Muscle of leg (tissue), 16 donors: ENCODE measurements around the gene PHLDB1. TPM values are rescaled to one million over a fixed set of nuclear protein-coding genes. Genes with fewer than 3 reads are reported as not detected.
"Not testable (repeated sequence)": the region's sequence is repeated elsewhere in the genome, so short reads cannot be mapped to it uniquely, and the experiment has no call there.

ENCODE experiments used
- DNase-seq: peaks from one replicate; pipeline ENCODE4 v3.0.0; 2013
- H3K27ac ChIP-seq: one replicate; pipeline ENCODE4 v1.5.1; 2013; ENCODE audit warnings: mild to moderate bottlenecking, low read length, control low read depth
- H3K27me3 ChIP-seq: one replicate; pipeline ENCODE4 v1.6.1; 2013; ENCODE audit warnings: low read length; ENCODE audit not compliant: control insufficient read depth, insufficient read depth
- H3K36me3 ChIP-seq: one replicate; pipeline ENCODE4 v1.6.1; 2013; ENCODE audit warnings: low read length; ENCODE audit not compliant: control insufficient read depth, insufficient read depth
- H3K4me1 ChIP-seq: one replicate; pipeline ENCODE4 v1.6.1; 2013; ENCODE audit warnings: low read length; ENCODE audit not compliant: control insufficient read depth, insufficient read depth
- H3K4me3 ChIP-seq: one replicate; pipeline ENCODE4 v1.5.1; 2013; ENCODE audit warnings: low read length, control low read depth
- H3K9me3 ChIP-seq: replicated peaks from 2 replicates; pipeline ENCODE4 v1.6.1; 2013; ENCODE audit warnings: low read depth, low read length; ENCODE audit not compliant: control insufficient read depth
- WGBS: methylation state at CpG from one replicate; pipeline ENCODE4 v1.1.5; 2013; ENCODE audit warnings: missing lambda C conversion rate; ENCODE audit not compliant: insufficient coverage; 5-methylcytosine and 5-hydroxymethylcytosine counted together
- long read RNA-seq, 11 donors: transcript quantifications; one replicate each; lab custom pipeline, GENCODE V29; 2026
- polyA plus RNA-seq, 8 donors: library from polyadenylated mRNA; unstranded; fragments of 120-200 nt; gene quantifications; one replicate each; pipeline versions ENCODE4 v1.2.1 to v1.2.3, GENCODE V29; 2013; ENCODE audit warnings: inconsistent platforms in 1 of 8, low replicate concordance in 1 of 8; ENCODE audit not compliant: insufficient read length in 8 of 8, insufficient read depth in 1 of 8
- total RNA-seq: library from RNA; stranded (reverse); fragments of 120-200 nt; gene quantifications from one replicate; pipeline ENCODE4 v1.2.4, GENCODE V29; 2013

The PHLDB1 gene
- total RNA-seq: 52.5 TPM
- polyA plus RNA-seq: 100 to 1,000 TPM in 2 of 8 donors, 10 to 100 TPM in 6; 76.2 to 125 (median 95.5) TPM
- long read RNA-seq, donor 1, full-length matches to known transcripts: 4 of 4 reads
- long read RNA-seq, donor 1, partial matches to known transcripts: 0 of 4 reads
- long read RNA-seq, donor 1, other reads (novel, unspliced or antisense): 0 of 4 reads
- long read RNA-seq, donor 2: 0 reads
- long read RNA-seq, donor 3, full-length matches to known transcripts: 6 of 6 reads
- long read RNA-seq, donor 3, partial matches to known transcripts: 0 of 6 reads
- long read RNA-seq, donor 3, other reads (novel, unspliced or antisense): 0 of 6 reads
- long read RNA-seq, donor 4, full-length matches to known transcripts: 4 of 4 reads
- long read RNA-seq, donor 4, partial matches to known transcripts: 0 of 4 reads
- long read RNA-seq, donor 4, other reads (novel, unspliced or antisense): 0 of 4 reads
- long read RNA-seq, donor 5, full-length matches to known transcripts: 10 of 28 reads
- long read RNA-seq, donor 5, partial matches to known transcripts: 18 of 28 reads
- long read RNA-seq, donor 5, other reads (novel, unspliced or antisense): 0 of 28 reads
- long read RNA-seq, donor 6, full-length matches to known transcripts: 9 of 9 reads
- long read RNA-seq, donor 6, partial matches to known transcripts: 0 of 9 reads
- long read RNA-seq, donor 6, other reads (novel, unspliced or antisense): 0 of 9 reads
- long read RNA-seq, donor 7, transcript PHLDB1-207 (3 exons, 591 nt): major isoform, 7 of 8 reads
- long read RNA-seq, donor 7, partial matches to known transcripts: 0 of 8 reads
- long read RNA-seq, donor 7, other reads (novel, unspliced or antisense): 0 of 8 reads
- long read RNA-seq, donor 8, partial matches to known transcripts: 0 of 1 reads
- long read RNA-seq, donor 8, other reads (novel, unspliced or antisense): 0 of 1 reads
- long read RNA-seq, donor 9, full-length matches to known transcripts: 5 of 5 reads
- long read RNA-seq, donor 9, partial matches to known transcripts: 0 of 5 reads
- long read RNA-seq, donor 9, other reads (novel, unspliced or antisense): 0 of 5 reads
- long read RNA-seq, donor 10, full-length matches to known transcripts: 5 of 5 reads
- long read RNA-seq, donor 10, partial matches to known transcripts: 0 of 5 reads
- long read RNA-seq, donor 10, other reads (novel, unspliced or antisense): 0 of 5 reads
- long read RNA-seq, donor 11, full-length matches to known transcripts: 8 of 8 reads
- long read RNA-seq, donor 11, partial matches to known transcripts: 0 of 8 reads
- long read RNA-seq, donor 11, other reads (novel, unspliced or antisense): 0 of 8 reads

DNA sequence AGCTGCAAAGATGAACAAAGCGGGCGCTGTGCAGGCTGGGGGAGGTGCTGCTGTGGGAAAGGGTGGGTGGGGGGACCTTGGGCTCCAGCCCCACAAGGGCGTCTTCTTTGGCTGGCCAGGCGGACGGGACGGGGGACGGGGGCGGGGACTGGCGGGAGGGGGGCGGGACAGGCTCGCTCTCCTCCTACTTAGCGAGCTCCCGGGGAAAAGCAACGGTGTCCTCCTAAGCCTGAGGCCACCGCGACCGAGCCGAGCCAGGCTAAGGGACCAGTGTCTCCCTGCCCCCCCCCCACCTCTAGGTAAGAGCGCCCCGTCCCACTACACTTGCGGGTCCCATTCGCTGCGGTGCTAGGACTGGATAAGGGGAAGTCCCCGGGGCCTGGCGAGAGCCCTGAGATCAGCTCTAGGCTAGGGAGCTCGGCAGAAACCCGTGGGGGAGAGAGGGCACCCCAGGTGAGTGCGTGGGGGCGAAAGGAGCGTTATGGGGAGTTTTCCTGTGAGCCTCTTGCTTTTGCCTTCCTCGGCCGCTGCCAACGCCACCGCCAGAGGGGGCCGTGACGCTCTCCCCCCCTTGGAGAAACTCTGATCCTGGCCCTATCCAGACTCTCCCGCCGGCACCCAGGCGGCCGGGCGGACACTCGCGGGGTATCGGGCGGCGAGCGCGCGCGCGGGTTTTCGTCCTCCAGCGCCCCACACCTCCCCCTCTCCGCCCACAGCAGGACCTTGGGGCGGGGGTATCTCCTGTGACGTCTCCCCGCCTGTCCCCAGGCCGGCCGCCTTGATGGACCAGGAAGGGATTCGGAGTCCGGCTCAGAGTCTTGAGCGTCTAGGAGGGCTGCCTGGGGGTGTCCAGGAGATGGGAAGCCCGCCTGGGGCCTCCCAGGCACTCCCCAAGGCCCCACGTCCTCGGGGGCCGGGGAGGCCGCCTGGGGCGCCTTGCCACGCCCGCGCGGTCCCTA lies at the start of gene PHLDB1:
Gene PHLDB1, plus strand, starts transcription at position 215 of the 959 bp plus-strand sequence. CDS start 6,222 bp downstream, outside the sequence.
- Histone ChIP-seq H3K9me3 (no peaks in the 10 kb centered on the region), H3K27ac (peak within 1 kb of the TSS; percentile 94), H3K27me3 (peaks cover 22% of the 10 kb centered on the region), H3K36me3 (peaks cover 4% of the 10 kb centered on the region), H3K4me1 (peaks cover 64% of the 10 kb centered on the region), H3K4me3 (peak within 1 kb of the TSS; percentile 84)
- WGBS: 1% methylated on average over 54 of the region's 72 CpGs
- DNase-seq: peak; percentile 83

DNA sequence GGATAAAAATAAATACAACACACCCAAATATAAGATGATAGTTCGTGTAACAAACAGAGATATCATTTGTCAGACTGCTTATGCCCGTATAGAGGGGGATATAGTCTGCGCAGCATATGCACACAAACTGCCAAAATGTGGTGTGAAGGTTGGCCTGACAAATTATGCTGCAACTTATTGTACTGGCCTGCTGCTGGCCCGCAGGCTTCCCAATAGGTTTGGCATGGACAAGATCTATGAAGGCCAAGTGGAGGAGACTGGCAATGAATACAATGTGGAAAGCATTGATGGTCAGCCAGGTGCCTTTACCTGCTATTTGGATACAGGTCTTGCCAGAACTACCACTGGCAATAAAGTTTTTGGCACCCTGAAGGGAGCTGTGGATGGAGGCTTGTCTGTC lies 46.6 kb upstream of the PHLDB1 start:
- H3K4me1 ChIP-seq: peaks cover 6% of the 10 kb centered on the region
- WGBS: 91% methylated on average over 3 of the region's 4 CpGs
- H3K4me3 ChIP-seq: no peak overlapping the region
- H3K9me3 ChIP-seq: no peaks in the 10 kb centered on the region
- no peak overlapping the region for H3K27ac ChIP-seq
- H3K36me3 ChIP-seq: peaks cover 22% of the 10 kb centered on the region
- no peak for DNase-seq
- no peaks in the 10 kb centered on the region for H3K27me3 ChIP-seq

- Histone ChIP-seq H3K4me3 (no peak overlapping the region), H3K27ac (peak overlapping the region; percentile 29), H3K4me1 (peaks cover 6% of the 10 kb centered on the region), H3K27me3 (no peaks in the 10 kb centered on the region), H3K9me3 (no peaks in the 10 kb centered on the region), H3K36me3 (peaks cover 7% of the 10 kb centered on the region)
- DNase-seq: peak; percentile 87
- WGBS: 20% methylated on average over 1 of the region's 5 CpGs
Observed at GRCh38 chr11:118565051-118565450, 42.4 kb upstream of the PHLDB1 start.

GRCh38 chr11:118569670-118570069 lies 37.7 kb upstream of the PHLDB1 start:
- Histone ChIP-seq H3K27me3 (no peaks in the 10 kb centered on the region), H3K36me3 (no peaks in the 10 kb centered on the region), H3K27ac (no peak overlapping the region), H3K4me1 (peaks cover 10% of the 10 kb centered on the region), H3K4me3 (no peak overlapping the region), H3K9me3 (no peaks in the 10 kb centered on the region)
- DNase-seq: no peak
- no CpG with 5 or more reads among the region's 2 CpGs for WGBS

- WGBS: no CpG with 5 or more reads among the region's 1 CpG
- no peak overlapping the region for H3K4me3 ChIP-seq
- H3K27me3 ChIP-seq: no peaks in the 10 kb centered on the region
- peaks cover 5% of the 10 kb centered on the region for H3K4me1 ChIP-seq
- no peak for DNase-seq
- H3K36me3 ChIP-seq: no peaks in the 10 kb centered on the region
- no peaks in the 10 kb centered on the region for H3K9me3 ChIP-seq
- no peak overlapping the region for H3K27ac ChIP-seq
Observed at GRCh38 chr11:118570787-118571186, 36.6 kb upstream of the PHLDB1 start.

- H3K4me3 ChIP-seq: peak overlapping the region; percentile 100
- not testable (repeated sequence) for H3K36me3 ChIP-seq, H3K4me1 ChIP-seq, H3K27me3 ChIP-seq, H3K9me3 ChIP-seq
- peak overlapping the region; percentile 100 for H3K27ac ChIP-seq
- no CpG with 5 or more reads among the region's 15 CpGs for WGBS
- peak; percentile 38 for DNase-seq
Observed at GRCh38 chr11:118571701-118572060, 35.7 kb upstream of the PHLDB1 start.

DNA sequence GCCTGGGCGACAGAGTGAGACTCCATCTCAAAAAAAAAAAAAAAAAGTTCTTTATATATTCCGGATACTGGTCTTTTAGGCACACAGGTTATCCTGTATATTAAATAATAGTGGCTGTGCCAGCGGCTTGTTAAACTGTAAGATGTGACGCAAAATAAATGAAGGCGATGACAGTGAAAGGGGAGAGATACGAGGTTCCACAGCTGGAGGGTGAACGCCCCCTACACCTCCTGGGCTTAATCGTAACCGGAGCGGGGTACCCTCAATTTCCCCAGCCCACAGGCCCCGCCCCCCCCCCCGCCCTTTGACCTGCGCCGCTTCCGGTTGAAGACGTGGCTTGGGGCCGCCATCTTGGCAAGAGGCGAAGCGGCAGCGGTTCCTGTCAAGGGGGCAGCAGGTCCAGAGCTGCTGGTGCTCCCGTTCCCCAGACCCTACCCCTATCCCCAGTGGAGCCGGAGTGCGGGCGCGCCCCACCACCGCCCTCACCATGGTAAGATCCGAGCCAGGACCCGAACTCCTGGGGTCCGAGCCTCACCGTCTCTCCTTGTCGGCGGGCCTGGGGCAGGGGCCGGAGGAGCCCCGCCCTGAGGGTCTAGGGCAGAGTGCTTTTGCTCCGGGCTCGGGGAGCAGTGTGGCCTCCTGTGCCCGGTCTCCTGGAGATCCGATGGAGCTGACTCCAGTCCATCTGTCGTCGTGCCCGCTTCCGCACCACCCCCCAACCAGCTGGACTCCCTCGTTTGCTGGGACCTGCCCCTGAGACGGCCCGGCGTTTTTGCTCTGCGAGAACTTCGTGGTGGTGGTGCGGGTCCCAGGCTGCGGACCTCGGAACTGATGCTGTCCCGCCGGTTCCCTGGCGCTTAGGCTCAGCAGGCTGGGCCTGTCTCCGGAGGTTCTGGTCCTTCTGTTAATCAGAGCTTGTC lies 35.1 kb upstream of the PHLDB1 start, which contains the start of gene ARCN1:
Gene ARCN1, plus strand, starts transcription at position 349 of the 920 bp plus-strand sequence. Its CDS starts 139 bp downstream, at position 488.
- Histone ChIP-seq H3K27me3 (no peaks in the 10 kb centered on the region), H3K4me1 (peaks cover 10% of the 10 kb centered on the region), H3K36me3 (peaks cover 4% of the 10 kb centered on the region), H3K27ac (peak within 1 kb of the TSS; percentile 100), H3K9me3 (no peaks in the 10 kb centered on the region), H3K4me3 (peak within 1 kb of the TSS; percentile 100)
- 0% methylated on average over 39 of the region's 55 CpGs for WGBS
- DNase-seq: peak; percentile 93

- Histone ChIP-seq H3K4me3 (peak overlapping the region; percentile 100), H3K27ac (peak overlapping the region; percentile 100), H3K4me1 (peaks cover 11% of the 10 kb centered on the region), H3K27me3 (no peaks in the 10 kb centered on the region), H3K36me3 (peaks cover 5% of the 10 kb centered on the region), H3K9me3 (no peaks in the 10 kb centered on the region)
- DNase-seq: peak; percentile 78
- no CpG with 5 or more reads among the region's 10 CpGs for WGBS
Observed at GRCh38 chr11:118572981-118573550, 34.3 kb upstream of the PHLDB1 start.
